Germinal center (tissue), 1 donor: ENCODE measurements around the gene C7.
"Not testable (repeated sequence)": the region's sequence is repeated elsewhere in the genome, so short reads cannot be mapped to it uniquely, and the experiment has no call there.

ENCODE experiments used
- DNase-seq: peaks from one replicate; pipeline ENCODE4 v3.0.0; 2012; ENCODE audit warnings: mixed read lengths, low spot score

Gene C7

DNA sequence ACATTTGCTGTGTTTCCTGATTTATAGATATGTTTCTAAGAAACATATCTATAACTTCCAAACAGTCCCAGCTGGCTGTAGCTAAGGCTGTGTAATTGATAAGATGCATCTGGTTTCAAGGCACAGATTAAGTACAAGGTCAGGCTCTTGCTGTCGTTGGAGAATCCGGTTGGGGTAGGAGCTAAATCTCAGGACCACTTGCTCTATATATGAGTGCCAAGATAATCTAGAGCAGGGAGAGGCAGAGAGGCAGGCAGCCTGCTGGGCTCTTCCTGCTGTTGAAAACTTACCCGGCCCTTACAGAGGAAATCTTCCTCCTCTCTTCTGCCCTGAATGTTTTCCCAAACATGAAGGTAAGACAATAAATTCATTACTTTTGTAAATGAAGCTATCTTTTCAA is at the start of gene C7:
C7 (plus strand) TSS at position 234 of the 400 bp plus-strand sequence; CDS start at position 348, 114 bp downstream.
- DNase-seq: no peak

GRCh38 chr5:40860711-40861110 is 48.6 kb upstream of the C7 start:
- no peak for DNase-seq

DNA sequence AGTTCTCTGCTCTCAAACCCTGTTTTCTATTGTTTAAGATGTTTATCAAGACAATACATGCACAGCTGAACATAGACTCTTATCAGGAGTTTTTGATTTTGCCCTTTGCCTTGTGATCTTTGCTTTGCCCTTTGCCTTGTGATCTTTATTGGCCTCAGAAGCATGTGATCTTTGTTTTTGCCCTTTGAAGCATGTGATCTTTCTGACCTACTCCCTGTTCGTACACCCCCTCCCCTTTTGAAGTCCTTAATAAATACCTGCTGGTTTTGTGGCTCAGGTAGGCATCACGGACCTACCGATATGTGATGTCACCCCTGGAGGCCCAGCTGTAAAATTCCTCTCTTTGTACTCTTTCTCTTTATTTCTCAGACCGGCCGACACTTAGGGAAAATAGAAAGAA is 44.3 kb upstream of the C7 start:
- not testable (repeated sequence) for DNase-seq

DNA sequence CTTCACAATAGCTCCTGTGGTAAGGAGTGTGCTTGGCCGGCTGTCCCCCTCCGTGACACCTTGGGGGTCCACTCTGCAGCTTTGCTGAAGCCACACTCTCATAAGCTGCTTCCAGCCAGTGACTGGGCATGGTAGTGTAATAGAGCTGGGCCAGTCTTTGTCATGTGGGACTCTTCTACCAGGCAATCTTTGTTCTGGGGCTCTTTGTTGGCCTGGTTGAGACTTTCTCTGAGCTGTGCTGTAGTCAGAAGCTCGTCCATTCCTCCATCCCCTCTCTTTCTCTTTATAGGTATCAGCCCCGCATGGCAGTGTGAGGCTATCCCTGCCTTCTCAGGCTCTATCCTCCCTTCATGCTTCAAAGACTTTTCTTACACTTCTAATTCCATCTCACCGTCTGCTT is 42.5 kb upstream of the C7 start:
- no peak for DNase-seq

GRCh38 chr5:40869384-40869783 is 39.9 kb upstream of the C7 start:
- no peak for DNase-seq

- no peak for DNase-seq
Measured at GRCh38 chr5:40871177-40871576, 38.1 kb upstream of the C7 start.

GRCh38 chr5:40872253-40872652 is 37.0 kb upstream of the C7 start:
- not testable (repeated sequence) for DNase-seq

DNA sequence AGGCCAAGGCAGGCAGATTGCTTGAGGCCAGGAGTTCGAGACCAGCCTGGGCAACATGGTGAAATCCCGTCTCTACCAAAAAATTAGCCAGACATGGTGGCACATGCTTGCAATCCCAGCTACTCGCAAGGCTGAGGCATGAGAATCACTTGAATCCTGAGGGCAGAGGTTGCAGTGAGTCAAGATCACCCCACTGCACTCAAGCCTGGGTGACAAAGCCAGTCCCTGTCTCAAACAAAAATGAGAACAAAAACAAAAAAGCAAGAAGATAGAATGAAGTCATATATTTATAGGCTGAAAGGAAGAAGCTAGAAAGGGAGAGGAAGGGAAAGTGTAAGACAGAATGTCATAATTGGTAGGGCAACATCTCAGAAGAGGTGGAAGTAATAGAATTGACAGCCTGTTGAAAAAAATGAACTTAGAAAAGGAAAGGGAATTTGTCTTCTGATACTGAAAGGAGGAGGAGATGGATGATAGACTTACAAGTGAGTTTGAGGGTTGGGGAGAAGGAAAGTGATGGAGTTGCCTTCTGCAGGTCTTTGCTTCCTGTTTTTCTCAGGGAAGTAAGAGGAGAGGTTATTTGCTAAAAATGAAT is 35.9 kb upstream of the C7 start:
- DNase-seq: no peak

DNA sequence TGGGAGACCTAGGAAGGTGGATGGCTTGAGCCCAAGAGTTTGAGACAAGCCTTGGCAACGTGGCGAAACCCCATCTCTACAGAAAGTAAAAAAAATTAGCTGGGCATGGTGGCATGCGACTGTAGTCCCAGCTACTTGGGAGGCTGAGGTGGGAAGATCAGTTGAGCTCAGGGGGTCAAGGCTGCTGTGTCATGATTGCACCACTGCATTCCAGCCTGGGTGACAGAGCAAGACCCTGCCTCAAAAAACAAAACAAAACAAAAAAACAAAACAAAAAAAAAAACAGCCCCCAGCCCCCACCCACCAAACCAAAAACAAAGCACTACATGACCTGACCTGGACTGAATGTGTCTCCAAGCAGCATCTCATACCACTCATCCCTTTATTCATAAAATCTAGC is 33.3 kb upstream of the C7 start:
- DNase-seq: no peak

- no peak for DNase-seq
Measured at GRCh38 chr5:40877371-40877988, 31.8 kb upstream of the C7 start.

DNA sequence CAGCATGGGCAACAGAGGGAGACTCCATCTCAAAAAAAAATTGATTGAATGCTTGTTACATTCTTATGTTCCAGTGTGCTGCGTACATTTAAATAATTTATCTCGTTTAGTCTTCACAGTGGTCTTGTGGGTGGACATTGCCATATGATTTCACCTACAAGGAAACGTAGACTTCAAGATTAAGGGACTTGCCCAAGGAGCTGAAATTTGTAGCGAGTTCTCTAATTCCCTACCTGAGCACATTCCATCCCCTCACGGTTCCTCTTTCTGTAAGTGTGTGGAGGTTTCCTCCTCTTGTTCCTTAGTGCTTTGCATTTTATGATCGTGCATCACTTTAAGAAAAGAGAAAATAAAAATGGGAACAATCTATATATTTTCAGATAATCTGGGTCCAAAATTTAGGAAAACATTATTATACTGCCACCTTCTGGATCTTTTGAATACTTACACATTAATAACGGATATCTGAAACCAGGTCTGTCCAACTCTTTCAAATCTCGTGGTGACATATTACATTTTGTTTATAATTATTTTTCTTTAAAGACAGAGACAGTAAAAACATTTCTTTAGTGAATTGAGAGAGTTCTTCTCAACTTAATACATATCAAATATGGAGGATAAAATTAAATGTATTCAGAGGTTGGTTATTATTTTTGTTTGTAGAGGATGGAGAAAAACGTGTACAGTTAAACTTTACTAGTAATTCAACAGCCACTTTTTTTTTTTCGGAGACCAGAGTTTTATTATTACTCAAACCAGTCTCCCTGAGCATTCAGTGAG is 29.9 kb upstream of the C7 start:
- peak; percentile 14 for DNase-seq

DNA sequence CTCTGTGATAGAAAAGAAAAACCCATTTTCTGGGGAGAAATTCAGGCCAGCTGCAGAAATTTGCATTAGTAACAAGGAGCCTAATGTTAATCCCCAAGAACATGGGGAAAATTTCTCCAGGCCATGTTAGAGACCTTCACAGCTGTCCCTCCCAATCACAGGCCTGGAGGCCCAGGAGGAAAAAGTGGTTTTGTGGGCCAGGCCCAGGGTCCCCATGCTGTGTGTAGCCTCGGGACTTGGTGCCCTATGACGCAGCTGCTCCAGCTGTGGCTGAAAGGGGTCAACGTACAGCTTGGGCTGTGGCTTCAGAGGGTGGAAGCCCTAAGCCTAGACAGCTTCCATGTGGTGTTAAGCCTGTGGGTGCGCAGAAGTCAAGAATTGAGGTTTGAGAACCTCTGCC is 27.0 kb upstream of the C7 start:
- no peak for DNase-seq

DNA sequence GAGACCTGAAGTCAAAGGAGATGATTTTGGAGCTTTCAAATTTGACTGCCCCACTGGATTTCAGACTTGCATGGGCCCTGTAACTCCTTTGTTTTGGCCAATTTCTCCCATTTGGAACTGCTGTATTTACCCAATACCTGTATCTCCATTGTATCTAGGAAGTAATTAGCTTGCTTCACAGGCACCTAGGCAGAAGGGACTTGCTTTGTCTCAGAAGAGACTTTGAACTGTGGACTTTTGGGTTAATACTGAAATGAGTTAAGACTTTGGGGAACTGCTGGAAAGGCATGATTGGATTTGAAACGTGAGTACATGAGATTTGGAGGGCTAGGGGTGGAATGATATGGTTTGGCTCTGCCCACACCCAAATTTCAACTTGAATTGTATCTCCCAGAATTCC is 26.2 kb upstream of the C7 start:
- not testable (repeated sequence) for DNase-seq

- DNase-seq: not testable (repeated sequence)
Measured at GRCh38 chr5:40895440-40896425, 13.6 kb upstream of the C7 start.

- DNase-seq: peak; percentile 22
Measured at GRCh38 chr5:40904205-40904993, 4.9 kb upstream of the C7 start.

- no peak for DNase-seq
Measured at GRCh38 chr5:40904994-40905306, 4.3 kb upstream of the C7 start.

DNA sequence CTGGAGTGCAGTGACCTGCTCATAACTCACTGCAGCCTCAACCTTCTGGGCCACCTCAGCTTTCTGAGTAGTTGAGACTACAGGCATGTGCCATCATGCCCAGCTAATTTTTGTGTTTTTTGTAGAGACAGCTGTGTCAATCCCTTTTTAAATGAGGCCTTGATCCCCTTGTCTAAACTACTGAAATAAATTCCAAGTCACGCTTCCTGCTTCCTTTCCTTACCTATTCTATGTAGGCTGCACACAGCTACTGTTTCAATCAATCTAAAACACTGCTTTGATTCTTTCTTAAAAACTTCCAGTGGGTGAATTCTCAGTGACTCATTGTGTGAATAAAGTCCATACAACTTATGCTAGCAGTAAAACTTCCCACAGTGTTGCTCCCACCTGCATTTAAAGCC is 2.9 kb upstream of the C7 start:
- no peak for DNase-seq

DNA sequence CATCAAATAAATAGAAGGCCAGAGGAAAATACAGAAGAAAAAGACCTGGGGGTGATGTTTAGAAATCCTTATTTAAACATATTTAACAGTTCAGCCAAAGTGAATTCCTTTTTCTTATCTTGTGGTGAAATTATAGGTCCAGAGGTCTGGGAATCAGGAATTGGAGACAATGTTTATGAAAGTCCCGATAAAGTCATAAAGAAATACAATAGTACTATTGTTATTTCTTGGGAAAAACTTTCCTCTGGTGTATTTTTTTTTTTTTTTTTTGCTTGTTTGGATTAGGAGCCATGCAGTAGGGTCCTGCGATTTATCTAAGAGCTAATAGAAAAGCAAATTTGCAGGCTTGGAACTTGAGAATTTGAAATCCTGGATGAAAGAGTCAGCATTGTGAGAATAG is 426 bp downstream of the C7 start:
- DNase-seq: no peak

DNA sequence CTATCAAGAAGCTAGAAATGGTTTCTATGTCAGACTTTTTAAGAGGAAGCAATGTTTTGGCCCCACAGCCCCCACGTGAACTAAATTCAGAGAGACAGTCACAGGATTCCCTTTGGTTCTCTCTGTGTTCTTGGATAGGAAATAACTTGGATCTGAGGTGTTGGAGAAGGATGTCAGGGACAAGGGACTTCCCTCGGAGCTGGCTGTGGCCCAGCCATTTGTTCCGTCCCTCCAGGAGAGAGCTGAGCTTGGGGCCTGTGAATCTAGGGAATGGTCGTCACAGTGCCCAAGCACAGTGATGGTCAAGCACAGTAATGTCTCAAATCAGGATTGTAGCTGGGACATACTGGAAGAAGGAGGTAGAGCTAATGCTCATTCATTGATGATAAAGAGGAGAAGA is 2.0 kb downstream of the C7 start:
- no peak for DNase-seq

GRCh38 chr5:40914835-40915234 is 5.5 kb downstream of the C7 start:
- DNase-seq: no peak

DNA sequence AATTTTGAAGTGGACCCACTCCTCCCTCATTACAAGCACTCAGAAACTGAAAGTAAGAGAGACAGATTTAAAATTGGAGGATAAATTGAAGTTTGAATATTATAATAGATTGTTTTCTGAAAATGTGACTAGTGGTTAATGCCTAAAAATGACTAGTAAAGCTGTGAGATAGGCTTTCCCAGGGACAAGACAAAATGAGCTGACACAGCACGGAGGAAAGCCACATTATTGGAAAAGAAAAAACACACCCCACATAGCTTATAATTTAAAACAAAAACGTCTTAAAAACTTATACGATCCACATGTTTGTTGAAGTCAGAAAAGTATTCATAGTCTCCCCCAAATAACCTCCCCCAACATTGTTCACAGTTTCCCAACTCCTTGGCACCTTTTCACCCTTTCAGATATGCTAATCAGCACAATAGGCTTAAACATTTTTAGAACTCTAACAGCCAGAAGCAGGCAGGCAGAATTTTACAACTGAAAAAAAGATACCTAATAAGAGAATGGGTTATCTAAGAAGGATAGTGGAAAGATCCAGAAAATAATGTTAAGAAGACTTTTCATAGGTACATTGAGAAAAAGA is 6.1 kb downstream of the C7 start:
- DNase-seq: no peak
